GM21423 (cell line): ENCODE data around the gene AP2B1.
"Not testable (repeated sequence)": the region's sequence is repeated elsewhere in the genome, so short reads cannot be mapped to it uniquely, and the experiment has no call there.

Experiments
- ATAC-seq: cut with Tn5 transposase; IDR thresholded peaks from one replicate; pipeline ENCODE4 v1.9.1; 2021; ENCODE audit warnings: mild to moderate bottlenecking, moderate library complexity; ENCODE audit not compliant: unreplicated experiment

AP2B1 gene

DNA sequence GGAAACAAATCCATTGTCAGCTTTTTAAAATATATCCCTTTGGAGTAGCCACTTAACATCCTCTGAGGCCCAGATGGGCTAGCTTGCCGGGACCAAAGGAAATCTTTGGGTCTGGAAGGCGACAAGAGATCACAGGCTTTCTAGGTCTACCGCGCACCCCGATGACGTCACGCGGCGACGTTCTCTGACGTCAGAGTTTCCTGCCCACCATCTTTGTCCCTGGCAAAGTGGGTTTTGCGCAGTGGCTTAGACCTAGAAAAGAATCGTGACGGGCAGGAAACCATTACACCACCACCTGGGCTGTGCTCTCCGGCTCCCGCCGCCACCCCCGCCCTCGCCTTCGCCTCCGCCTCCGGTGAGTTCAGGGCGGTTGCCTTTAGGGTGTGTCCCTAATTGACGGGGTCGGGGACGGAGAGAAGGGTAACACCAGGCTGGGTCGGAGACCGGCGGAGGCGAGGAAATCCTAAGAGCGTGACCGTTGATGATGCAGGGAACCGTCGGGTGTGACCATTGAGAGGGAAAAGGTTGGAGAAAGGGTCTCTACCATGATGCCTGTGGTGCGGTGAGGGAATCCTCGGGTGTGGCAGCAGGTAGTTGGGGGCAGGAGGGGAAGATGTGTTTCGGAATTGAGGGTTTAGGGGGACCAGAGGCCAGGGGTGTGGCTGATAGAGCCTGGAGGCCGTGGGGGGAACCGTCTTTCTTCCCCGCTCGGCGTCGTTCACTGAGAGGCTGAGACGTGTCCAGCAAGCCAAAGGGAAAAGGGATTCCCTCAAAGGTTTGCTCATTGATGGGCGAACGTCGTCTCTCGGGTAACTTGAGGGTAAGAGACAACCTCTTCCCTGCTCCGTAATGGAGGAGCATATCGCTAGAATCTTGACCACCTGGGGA is at the start of gene AP2B1:
TSS of gene AP2B1 (plus strand) at position 249 of the 888 bp plus-strand sequence. CDS start 6,709 bp downstream, outside the sequence.
- peak; percentile 84 for ATAC-seq

DNA sequence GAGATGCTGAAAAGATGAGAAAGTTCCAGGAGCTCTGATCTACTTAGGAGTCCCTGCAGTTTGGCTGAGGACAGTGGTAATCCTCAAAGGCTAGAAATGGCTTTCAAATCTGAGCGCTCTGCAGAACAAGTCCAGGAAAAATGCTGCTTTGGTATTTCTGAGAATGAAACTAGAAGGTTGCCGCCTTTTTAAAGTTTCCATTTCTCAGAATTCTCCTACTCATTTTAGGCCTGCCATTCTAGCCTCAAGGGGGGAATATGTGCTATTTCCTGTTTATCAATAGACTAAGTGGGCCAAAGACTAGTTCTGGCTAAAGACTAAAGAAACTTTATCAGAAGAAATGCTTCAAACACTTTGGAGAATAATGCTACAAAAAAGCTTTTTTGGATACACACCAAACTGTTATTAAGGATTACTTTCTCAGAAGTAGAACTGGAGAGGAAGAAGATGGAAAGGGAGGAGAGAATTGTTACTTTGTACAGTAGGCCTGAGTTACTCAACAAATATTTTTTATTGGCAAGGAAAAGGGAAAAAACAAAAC is 49.5 kb upstream of the AP2B1 start, which contains the start of gene SLFN12L:
TSS of gene SLFN12L (minus strand) at position 78 of the 541 bp plus-strand sequence. CDS start 15,314 bp downstream, outside the sequence.
- no peak for ATAC-seq

GRCh38 chr17:35539659-35540026 is 47.5 kb upstream of the AP2B1 start:
- ATAC-seq, result no peak

DNA sequence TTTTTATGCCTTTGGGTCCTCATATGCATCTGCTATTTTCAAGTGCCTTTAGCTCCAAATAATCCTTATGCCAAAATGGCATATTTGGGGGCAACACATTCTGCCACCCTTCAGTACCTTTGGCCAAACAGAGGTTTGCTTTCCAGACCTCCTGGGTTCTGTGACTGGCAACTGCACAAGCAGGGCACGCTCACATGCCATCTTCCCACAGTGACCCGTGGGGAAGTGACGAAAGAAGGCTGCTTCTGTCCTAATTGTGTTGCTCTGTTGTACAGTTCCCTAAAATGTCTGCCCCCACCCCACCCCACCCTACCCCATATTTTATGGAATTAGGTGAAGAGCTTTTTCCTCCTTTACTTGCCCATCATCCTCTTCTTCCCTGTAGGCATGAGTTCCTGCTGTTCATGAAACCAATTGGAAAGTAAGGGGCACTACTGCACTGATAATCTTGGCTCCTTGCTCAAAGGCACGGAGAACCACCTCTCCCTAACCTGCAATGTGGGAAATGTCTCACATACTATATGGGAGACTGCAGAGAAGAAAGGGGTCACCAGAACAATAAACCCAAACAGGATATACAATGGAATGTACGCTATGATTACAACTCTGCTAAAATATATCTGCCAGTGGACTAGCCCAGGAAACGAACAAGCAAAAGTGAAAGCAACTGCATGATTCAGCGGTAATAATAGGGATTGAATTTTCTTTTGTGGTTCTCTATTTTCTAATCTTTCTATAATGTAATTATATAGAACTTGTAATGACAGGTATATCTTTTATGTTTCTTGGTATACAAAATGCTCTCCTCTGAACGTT is 46.3 kb upstream of the AP2B1 start:
- ATAC-seq, result no peak

GRCh38 chr17:35541434-35541833 is 45.7 kb upstream of the AP2B1 start:
- ATAC-seq, result no peak

- no peak for ATAC-seq
Measured at GRCh38 chr17:35542990-35543389, 44.1 kb upstream of the AP2B1 start.

- ATAC-seq, result no peak
Measured at GRCh38 chr17:35543856-35544255, 43.3 kb upstream of the AP2B1 start.

DNA sequence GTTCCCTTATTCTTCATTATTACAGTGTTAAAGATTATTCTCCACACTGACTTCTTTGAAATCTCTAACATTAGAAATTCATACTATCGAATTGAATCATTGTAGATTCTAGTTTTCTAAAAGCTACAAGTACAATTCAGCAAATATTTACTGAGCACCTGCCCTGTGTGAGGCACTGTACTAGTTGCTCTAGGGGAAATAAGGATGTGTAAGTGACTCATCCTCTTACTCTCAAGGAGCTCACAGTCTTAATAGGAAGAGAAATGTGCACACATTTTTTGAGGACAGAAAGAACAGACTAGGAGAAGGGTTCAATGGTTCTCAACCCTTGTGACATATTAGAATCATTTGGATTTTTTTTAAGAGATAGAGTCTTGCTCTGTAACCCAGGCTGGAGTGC is 42.0 kb upstream of the AP2B1 start:
- ATAC-seq, result no peak

DNA sequence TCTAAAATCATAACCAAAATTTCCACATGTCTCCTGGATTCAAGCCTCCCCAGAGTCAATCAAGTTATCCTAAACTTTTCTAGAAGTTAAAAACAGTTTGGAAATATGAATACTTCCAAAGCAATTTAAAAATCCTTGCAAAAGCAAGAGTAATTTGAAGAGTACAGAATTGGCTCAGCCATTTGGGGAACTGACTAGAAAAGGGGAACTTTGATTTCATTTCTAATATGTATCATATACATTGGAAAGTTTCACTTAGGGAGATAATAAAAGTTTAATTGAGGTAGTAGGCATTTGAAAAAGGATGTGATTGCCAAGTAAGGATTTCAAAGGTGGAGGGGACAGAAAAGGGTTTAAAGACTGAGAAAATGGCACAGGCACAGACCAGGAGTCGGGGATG is 40.6 kb upstream of the AP2B1 start:
- ATAC-seq, result no peak

- ATAC-seq, result no peak
Measured at GRCh38 chr17:35548208-35548810, 38.8 kb upstream of the AP2B1 start.

- no peak for ATAC-seq
Measured at GRCh38 chr17:35548978-35549377, 38.1 kb upstream of the AP2B1 start.

DNA sequence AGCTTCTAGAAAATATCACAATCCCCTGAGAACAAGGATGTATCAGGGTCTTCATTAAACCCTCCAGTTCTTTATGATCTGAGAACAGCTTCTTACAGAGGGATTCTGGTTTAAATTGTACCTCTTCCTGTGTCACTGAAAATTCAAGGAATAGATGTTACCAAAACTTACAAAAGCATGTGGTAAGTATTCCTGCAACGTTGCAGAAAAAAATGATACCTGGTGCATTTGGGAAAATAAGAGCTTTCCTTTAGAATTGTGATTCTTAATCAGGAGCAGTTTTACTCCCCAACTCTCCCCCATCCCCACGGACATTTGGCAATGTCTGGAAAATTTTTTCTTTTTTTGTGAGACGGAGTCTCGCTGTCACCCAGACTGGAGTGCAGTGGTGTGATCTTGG is 33.8 kb upstream of the AP2B1 start:
- ATAC-seq, result no peak

DNA sequence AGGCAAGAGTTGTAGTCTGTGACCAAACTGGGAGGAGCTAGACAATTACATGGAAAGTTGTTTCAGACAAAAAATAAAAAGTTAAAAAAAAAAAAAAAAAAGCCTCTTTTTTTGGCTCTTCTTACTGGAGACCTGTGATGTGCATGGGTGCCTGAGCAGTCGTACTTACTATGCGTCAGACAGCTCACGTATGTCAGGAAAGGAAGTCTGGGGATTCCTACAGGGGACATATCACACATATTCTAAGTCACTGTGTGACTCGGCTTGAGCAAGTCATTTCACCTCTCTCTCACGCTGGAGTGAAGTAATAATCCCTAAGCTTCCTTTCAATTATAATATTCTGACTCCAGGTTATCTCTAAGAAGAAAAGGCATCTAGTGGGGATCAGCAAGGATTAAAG is 32.5 kb upstream of the AP2B1 start:
- ATAC-seq, result no peak

GRCh38 chr17:35555691-35556090 is 31.4 kb upstream of the AP2B1 start:
- no peak for ATAC-seq

DNA sequence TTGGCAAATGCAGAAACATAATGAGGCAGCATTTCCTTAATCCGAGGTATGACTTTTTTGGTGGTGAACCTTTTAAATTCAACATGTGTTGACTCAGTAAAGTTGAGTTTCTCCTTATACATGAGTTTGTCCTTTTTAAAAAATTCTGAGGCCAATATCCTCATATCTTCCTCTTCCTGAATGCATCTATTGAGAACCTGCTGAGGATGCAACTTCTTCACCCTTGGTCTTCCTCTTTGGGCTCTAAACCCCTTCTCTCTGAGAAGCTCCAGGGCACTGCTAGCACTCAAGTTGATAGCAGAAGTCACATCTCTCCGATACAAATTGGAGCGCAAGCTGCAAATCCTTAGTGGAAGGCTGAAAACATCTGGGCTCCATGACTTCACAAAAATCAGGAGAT is 29.8 kb upstream of the AP2B1 start:
- ATAC-seq, result no peak

- ATAC-seq, result no peak
Measured at GRCh38 chr17:35559495-35560210, 27.5 kb upstream of the AP2B1 start.

DNA sequence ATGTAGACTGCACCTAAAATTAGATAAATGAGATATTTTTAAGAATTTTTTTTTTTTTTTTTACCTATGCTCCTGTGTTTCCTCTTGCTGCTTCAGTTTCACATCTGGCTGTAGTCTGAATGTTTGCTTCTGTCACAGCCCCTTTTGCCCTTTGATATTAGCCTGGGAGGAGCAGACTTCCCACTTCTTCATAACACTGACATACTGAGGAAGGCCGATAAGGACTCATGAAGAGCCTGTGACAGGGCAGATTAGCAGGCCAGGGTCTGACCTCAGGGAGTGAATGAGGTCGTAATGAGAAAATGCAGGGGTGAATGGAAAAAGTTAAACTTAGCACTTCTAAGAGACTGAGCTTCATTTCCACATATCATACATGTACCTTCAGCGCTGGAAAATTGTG is 26.4 kb upstream of the AP2B1 start, which contains the start of gene SLFN14:
TSS of gene SLFN14 (minus strand) at position 117 of the 400 bp plus-strand sequence. CDS start 2,757 bp downstream, outside the sequence.
- no peak for ATAC-seq

- ATAC-seq, result not testable (repeated sequence)
Measured at GRCh38 chr17:35563181-35563580, 23.9 kb upstream of the AP2B1 start.

GRCh38 chr17:35566968-35567367 is 20.2 kb upstream of the AP2B1 start:
- no peak for ATAC-seq

- no peak for ATAC-seq
Measured at GRCh38 chr17:35568561-35568960, 18.6 kb upstream of the AP2B1 start.
